ENCODE data around the gene ZSCAN2. TPM values are rescaled to one million over a fixed set of nuclear protein-coding genes. Genes with fewer than 3 reads are reported as not detected.

The ZSCAN2 gene
- total RNA-seq, 3 donors from 2014 or later = 8.6 to 9.4 (median 9.4) TPM

- DNase-seq = no peak
- no peak for ATAC-seq
- no peaks in the 10 kb centered on the region for H3K9me3 ChIP-seq
- peaks cover 5% of the 10 kb centered on the region for H3K36me3 ChIP-seq (ENCODE audit: low read depth)
- TF ChIP-seq CTCF (IDR thresholded peaks at IDR 0.05) = no peak
- intact Hi-C loops (cut with DNase I, micrococcal nuclease) = no loop called here
- H3K4me1 ChIP-seq (ENCODE audit: low read depth) = no peaks in the 10 kb centered on the region
- H3K4me3 ChIP-seq = no peak overlapping the region
Measured at GRCh38 chr15:84647726-84648125, 46.9 kb downstream of the ZSCAN2 start.

- DNase-seq = no peak
- ATAC-seq = no peak
- Histone ChIP-seq H3K4me3 (no peak overlapping the region), H3K36me3 (ENCODE audit: low read depth) (peaks cover 2% of the 10 kb centered on the region), H3K9me3 (no peaks in the 10 kb centered on the region), H3K4me1 (ENCODE audit: low read depth) (peaks cover 6% of the 10 kb centered on the region)
- TF ChIP-seq CTCF (IDR thresholded peaks at IDR 0.05) = no peak
- intact Hi-C loops (cut with DNase I, micrococcal nuclease) = no loop called here
Measured at GRCh38 chr15:84648539-84648938, 47.7 kb downstream of the ZSCAN2 start.

- intact Hi-C loops (cut with DNase I, micrococcal nuclease) = no loop called here
- TF ChIP-seq CTCF (IDR thresholded peaks at IDR 0.05) = no peak
- Histone ChIP-seq H3K4me1 (ENCODE audit: low read depth) (peaks cover 7% of the 10 kb centered on the region), H3K4me3 (no peak overlapping the region), H3K36me3 (ENCODE audit: low read depth) (no peaks in the 10 kb centered on the region), H3K9me3 (no peaks in the 10 kb centered on the region)
- no peak for DNase-seq
- ATAC-seq = no peak
Measured at GRCh38 chr15:84649706-84650105, 48.9 kb downstream of the ZSCAN2 start.

- intact Hi-C loops (cut with DNase I, micrococcal nuclease) = no loop called here
- peak overlapping the region; percentile 45 for H3K4me3 ChIP-seq
- ATAC-seq = no peak
- no peak for TF ChIP-seq CTCF (IDR thresholded peaks at IDR 0.05)
- no peaks in the 10 kb centered on the region for H3K9me3 ChIP-seq
- DNase-seq = no peak
- peaks cover 11% of the 10 kb centered on the region for H3K4me1 ChIP-seq (ENCODE audit: low read depth)
- no peaks in the 10 kb centered on the region for H3K36me3 ChIP-seq (ENCODE audit: low read depth)
Measured at GRCh38 chr15:84653584-84653909, 52.7 kb downstream of the ZSCAN2 start.

GRCh38 chr15:84653910-84654688, 53.3 kb downstream of the ZSCAN2 start, which contains the start of gene WDR73:
Gene WDR73 (minus strand): TSS chr15:84654283. CDS start chr15:84654274, 9 bp downstream.
- intact Hi-C loops (cut with DNase I, micrococcal nuclease) = no loop called here
- Histone ChIP-seq H3K4me1 (ENCODE audit: low read depth) (peaks cover 15% of the 10 kb centered on the region), H3K4me3 (peak within 1 kb of the TSS; percentile 45), H3K9me3 (no peaks in the 10 kb centered on the region), H3K36me3 (ENCODE audit: low read depth) (no peaks in the 10 kb centered on the region)
- no peak for TF ChIP-seq CTCF (IDR thresholded peaks at IDR 0.05)
- ATAC-seq = peak; percentile 91
- DNase-seq = peak; percentile 97 to 99 (median 98)

All from mucosa of descending colon (tissue), 3 donors.